Neural cell (in vitro differentiated cells): ENCODE data around the gene BCL11B. TPM values are rescaled to one million over a fixed set of nuclear protein-coding genes. Genes with fewer than 3 reads are reported as not detected.

ENCODE experiments used
- H2AFZ ChIP-seq: fragments of 200-600, 300-800 bp; sonication (generic), shearing (Covaris generic); 2 replicates; pipeline ENCODE4 v1.6.0; 2014; ENCODE audit warnings: low read depth, mild to moderate bottlenecking, antibody characterized with exemption, low read length, moderate library complexity
- H3F3A ChIP-seq: fragments of 200-600 bp; shearing (Covaris generic); 2 replicates; pipeline ENCODE4 v1.6.1; 2016; ENCODE audit warnings: mild to moderate bottlenecking, moderate library complexity, mixed read lengths, antibody characterized with exemption, low read length; ENCODE audit not compliant: insufficient read depth, poor library complexity, severe bottlenecking
- H3K27ac ChIP-seq: fragments of 200-600, 300-800 bp; sonication (generic), shearing (Covaris generic); 2 replicates; pipeline ENCODE4 v1.5.1; 2014; ENCODE audit warnings: mild to moderate bottlenecking, low read length, moderate library complexity
- H3K27me3 ChIP-seq: fragments of 300-800, 200-600 bp; sonication (generic), shearing (Covaris generic); 2 replicates; pipeline ENCODE4 v1.6.0; 2014; ENCODE audit warnings: mild to moderate bottlenecking, low read depth, low read length, moderate library complexity; ENCODE audit not compliant: insufficient read depth
- H3K36me3 ChIP-seq: fragments of 300-800, 200-600 bp; sonication (generic), shearing (Covaris generic); 2 replicates; pipeline ENCODE4 v1.5.1; 2014; ENCODE audit warnings: mild to moderate bottlenecking, antibody characterized with exemption, low read length, moderate library complexity; ENCODE audit not compliant: insufficient read depth
- H3K4me2 ChIP-seq: fragments of 300-800, 200-600 bp; sonication (generic), shearing (Covaris generic); 2 replicates; pipeline ENCODE4 v1.6.0; 2014; ENCODE audit warnings: mild to moderate bottlenecking, low read length
- H3K4me3 ChIP-seq: fragments of 300-800, 200-600 bp; sonication (generic), shearing (Covaris generic); 2 replicates; pipeline ENCODE4 v1.5.1; 2014; ENCODE audit warnings: mild to moderate bottlenecking, low read length, moderate library complexity
- H3K79me2 ChIP-seq: fragments of 200-600 bp; shearing (Covaris generic); replicated peaks from 2 replicates; pipeline ENCODE4 v1.6.0; 2014; ENCODE audit warnings: mild to moderate bottlenecking, low read length, moderate library complexity; ENCODE audit not compliant: insufficient read depth
- H3K9ac ChIP-seq: fragments of 300-800, 200-600 bp; sonication (generic), shearing (Covaris generic); 2 replicates; pipeline ENCODE4 v1.6.1; 2016; ENCODE audit warnings: mild to moderate bottlenecking, low read length, mixed read lengths
- H3K9me2 ChIP-seq: fragments of 200-600 bp; shearing (Covaris generic); 2 replicates; pipeline ENCODE4 v1.6.1; 2016; ENCODE audit warnings: mild to moderate bottlenecking, low read length, mixed read lengths; ENCODE audit not compliant: insufficient read depth
- H3K9me3 ChIP-seq: fragments of 200-600, 300-800 bp; sonication (generic), shearing (Covaris generic); 2 replicates; pipeline ENCODE4 v1.6.1; 2016; ENCODE audit warnings: mild to moderate bottlenecking, mixed run types, low read length, moderate library complexity, mixed read lengths
- H4K20me1 ChIP-seq: fragments of 200-600 bp; shearing (Covaris generic); 2 replicates; pipeline ENCODE4 v1.6.1; 2016; ENCODE audit warnings: mild to moderate bottlenecking, mixed run types; ENCODE audit not compliant: insufficient read depth
- EP300 ChIP-seq: fragments of 450-650 bp; conservative IDR thresholded peaks from 2 replicates; pipeline ENCODE4 v1.6.1; 2014; ENCODE audit warnings: antibody characterized with exemption, mild to moderate bottlenecking, moderate library complexity; ENCODE audit not compliant: poor library complexity, severe bottlenecking
- EZH2 ChIP-seq: fragments of 200-600, 300-800 bp; shearing (Covaris generic), sonication (generic); IDR thresholded peaks from 2 replicates; pipeline ENCODE4 v1.6.1; 2014; ENCODE audit warnings: antibody characterized with exemption, low read length, borderline replicate concordance, mild to moderate bottlenecking; ENCODE audit not compliant: insufficient read depth, poor library complexity, severe bottlenecking
- MXI1 ChIP-seq: fragments of 450-650 bp; conservative IDR thresholded peaks from 2 replicates; pipeline ENCODE4 v1.6.1; 2014; ENCODE audit warnings: antibody characterized with exemption, mild to moderate bottlenecking; ENCODE audit not compliant: poor library complexity, severe bottlenecking
- POLR2AphosphoS5 ChIP-seq: IDR thresholded peaks from 2 replicates; pipeline ENCODE4 v1.6.1; 2012
- RAD21 ChIP-seq: fragments of 450-650 bp; conservative IDR thresholded peaks from 2 replicates; pipeline ENCODE4 v1.6.1; 2014; ENCODE audit warnings: antibody characterized with exemption, mild to moderate bottlenecking, moderate library complexity
- SMC3 ChIP-seq: fragments of 450-650 bp; conservative IDR thresholded peaks from 2 replicates; pipeline ENCODE4 v1.6.1; 2014; ENCODE audit warnings: antibody characterized with exemption, mild to moderate bottlenecking, moderate library complexity; ENCODE audit not compliant: poor library complexity
- TAF1 ChIP-seq: IDR thresholded peaks from 2 replicates; pipeline ENCODE4 v1.6.1; 2012; ENCODE audit warnings: low read depth
- polyA plus RNA-seq: library from polyadenylated mRNA; depleted of rRNA; stranded (reverse); fragments of >200 nt; gene quantifications from 2 replicates; pipeline ENCODE4 v1.2.3, GENCODE V29; 2014
- TF ChIP-seq, protein P1 (sequence below): IDR thresholded peaks from 2 replicates; pipeline ENCODE4 v1.6.1; 2012; ENCODE audit warnings: borderline replicate concordance
- TF ChIP-seq, protein P2 (sequence below): fragments of 450-650 bp; IDR thresholded peaks from 2 replicates; pipeline ENCODE4 v1.5.1; 2014; ENCODE audit warnings: antibody characterized with exemption, mild to moderate bottlenecking, moderate library complexity; ENCODE audit not compliant: poor library complexity, severe bottlenecking

Gene BCL11B
- polyA plus RNA-seq, 1 donor from 2014 or later: 104 TPM

DNA sequence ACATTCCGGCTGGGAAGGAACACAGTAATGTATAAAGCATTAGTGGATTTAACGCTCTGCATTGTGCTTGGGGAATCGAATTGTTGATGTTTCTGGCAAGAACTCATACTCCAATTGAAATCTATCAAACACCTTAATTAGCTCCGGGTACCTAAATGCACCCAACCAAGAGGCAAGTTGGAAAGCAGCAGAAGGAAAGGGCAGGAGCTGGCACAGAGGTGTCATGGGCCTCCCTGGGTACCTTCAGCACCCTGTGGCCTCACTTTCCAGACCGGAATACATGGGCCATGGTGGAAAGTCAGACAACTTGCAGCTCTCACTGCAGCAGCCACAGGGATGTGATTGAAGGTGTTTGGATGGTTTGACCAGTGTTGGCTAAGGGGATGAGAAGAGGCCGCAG, 6.8 kb upstream of the BCL11B start:
- Histone ChIP-seq H3K9me3 (no peaks in the 10 kb centered on the region), H3K27ac (no peak overlapping the region), H3K9ac (no peak overlapping the region), H2AFZ (no peak overlapping the region), H4K20me1 (no peaks in the 10 kb centered on the region), H3F3A (no peaks in the 10 kb centered on the region), H3K4me2 (no peak overlapping the region), H3K79me2 (no peaks in the 10 kb centered on the region), H3K4me3 (no peak overlapping the region), H3K9me2 (no peaks in the 10 kb centered on the region), H3K27me3 (peaks cover 1% of the 10 kb centered on the region), H3K36me3 (no peaks in the 10 kb centered on the region)
- TF ChIP-seq RAD21 (no peak), POLR2AphosphoS5 (no peak), MXI1 (no peak), EZH2 (no peak), SMC3 (no peak), EP300 (no peak), TAF1 (no peak)
- TF ChIP-seq, protein P1, sequence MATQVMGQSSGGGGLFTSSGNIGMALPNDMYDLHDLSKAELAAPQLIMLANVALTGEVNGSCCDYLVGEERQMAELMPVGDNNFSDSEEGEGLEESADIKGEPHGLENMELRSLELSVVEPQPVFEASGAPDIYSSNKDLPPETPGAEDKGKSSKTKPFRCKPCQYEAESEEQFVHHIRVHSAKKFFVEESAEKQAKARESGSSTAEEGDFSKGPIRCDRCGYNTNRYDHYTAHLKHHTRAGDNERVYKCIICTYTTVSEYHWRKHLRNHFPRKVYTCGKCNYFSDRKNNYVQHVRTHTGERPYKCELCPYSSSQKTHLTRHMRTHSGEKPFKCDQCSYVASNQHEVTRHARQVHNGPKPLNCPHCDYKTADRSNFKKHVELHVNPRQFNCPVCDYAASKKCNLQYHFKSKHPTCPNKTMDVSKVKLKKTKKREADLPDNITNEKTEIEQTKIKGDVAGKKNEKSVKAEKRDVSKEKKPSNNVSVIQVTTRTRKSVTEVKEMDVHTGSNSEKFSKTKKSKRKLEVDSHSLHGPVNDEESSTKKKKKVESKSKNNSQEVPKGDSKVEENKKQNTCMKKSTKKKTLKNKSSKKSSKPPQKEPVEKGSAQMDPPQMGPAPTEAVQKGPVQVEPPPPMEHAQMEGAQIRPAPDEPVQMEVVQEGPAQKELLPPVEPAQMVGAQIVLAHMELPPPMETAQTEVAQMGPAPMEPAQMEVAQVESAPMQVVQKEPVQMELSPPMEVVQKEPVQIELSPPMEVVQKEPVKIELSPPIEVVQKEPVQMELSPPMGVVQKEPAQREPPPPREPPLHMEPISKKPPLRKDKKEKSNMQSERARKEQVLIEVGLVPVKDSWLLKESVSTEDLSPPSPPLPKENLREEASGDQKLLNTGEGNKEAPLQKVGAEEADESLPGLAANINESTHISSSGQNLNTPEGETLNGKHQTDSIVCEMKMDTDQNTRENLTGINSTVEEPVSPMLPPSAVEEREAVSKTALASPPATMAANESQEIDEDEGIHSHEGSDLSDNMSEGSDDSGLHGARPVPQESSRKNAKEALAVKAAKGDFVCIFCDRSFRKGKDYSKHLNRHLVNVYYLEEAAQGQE: no peak
- TF ChIP-seq, protein P2, sequence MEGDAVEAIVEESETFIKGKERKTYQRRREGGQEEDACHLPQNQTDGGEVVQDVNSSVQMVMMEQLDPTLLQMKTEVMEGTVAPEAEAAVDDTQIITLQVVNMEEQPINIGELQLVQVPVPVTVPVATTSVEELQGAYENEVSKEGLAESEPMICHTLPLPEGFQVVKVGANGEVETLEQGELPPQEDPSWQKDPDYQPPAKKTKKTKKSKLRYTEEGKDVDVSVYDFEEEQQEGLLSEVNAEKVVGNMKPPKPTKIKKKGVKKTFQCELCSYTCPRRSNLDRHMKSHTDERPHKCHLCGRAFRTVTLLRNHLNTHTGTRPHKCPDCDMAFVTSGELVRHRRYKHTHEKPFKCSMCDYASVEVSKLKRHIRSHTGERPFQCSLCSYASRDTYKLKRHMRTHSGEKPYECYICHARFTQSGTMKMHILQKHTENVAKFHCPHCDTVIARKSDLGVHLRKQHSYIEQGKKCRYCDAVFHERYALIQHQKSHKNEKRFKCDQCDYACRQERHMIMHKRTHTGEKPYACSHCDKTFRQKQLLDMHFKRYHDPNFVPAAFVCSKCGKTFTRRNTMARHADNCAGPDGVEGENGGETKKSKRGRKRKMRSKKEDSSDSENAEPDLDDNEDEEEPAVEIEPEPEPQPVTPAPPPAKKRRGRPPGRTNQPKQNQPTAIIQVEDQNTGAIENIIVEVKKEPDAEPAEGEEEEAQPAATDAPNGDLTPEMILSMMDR: no peak

DNA sequence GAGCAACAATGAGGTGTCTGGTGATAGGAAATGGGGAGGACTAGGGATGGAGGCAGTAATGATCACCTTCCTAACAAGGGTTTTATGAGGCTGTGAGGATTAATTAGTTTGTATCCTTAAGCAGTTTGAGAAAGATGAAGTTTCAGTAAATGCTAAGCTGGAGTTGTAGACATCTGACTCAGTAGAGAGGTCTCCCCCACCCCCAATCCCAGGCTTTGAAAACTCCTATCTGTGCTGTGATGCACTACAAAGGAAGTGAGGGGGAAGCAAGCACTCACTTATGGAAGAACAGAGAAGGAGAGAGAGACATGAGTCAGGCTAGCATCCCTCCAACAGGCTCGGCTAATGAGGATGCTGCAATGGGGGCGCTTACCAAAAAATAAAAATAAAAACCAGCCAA, 5.5 kb upstream of the BCL11B start:
- no peak overlapping the region for H2AFZ ChIP-seq
- H4K20me1 ChIP-seq: no peaks in the 10 kb centered on the region
- peaks cover 14% of the 10 kb centered on the region for H3K27me3 ChIP-seq
- no peak overlapping the region for H3K27ac ChIP-seq
- no peaks in the 10 kb centered on the region for H3K9me3 ChIP-seq
- no peaks in the 10 kb centered on the region for H3K79me2 ChIP-seq
- no peaks in the 10 kb centered on the region for H3K9me2 ChIP-seq
- H3K9ac ChIP-seq: no peak overlapping the region
- H3K36me3 ChIP-seq: no peaks in the 10 kb centered on the region
- no peaks in the 10 kb centered on the region for H3F3A ChIP-seq
- no peak for TF ChIP-seq POLR2AphosphoS5
- no peak for TF ChIP-seq EZH2
- TF ChIP-seq, protein P1: no peak
- no peak for TF ChIP-seq TAF1
- TF ChIP-seq SMC3: no peak
- TF ChIP-seq EP300: no peak
- TF ChIP-seq RAD21: no peak
- TF ChIP-seq, protein P2: no peak
- TF ChIP-seq MXI1: no peak
- H3K4me2 ChIP-seq: no peak overlapping the region
- peak overlapping the region; percentile 21 for H3K4me3 ChIP-seq
